Mesendoderm (in vitro differentiated cells): ENCODE results near the gene PLEKHN1.
A peak's percentile ranks its signal among the peaks of the same experiment; 100 is the strongest.

Source experiments
- DNase-seq: peaks from one replicate; pipeline ENCODE4 v3.0.0; 2013
- H2AK5ac ChIP-seq: 2 replicates; pipeline ENCODE4 v1.6.1; 2013; ENCODE audit warnings: low read length, inconsistent platforms
- H2BK120ac ChIP-seq: 2 replicates; pipeline ENCODE4 v1.6.1; 2013; ENCODE audit warnings: low read depth, mild to moderate bottlenecking, low read length, moderate library complexity, mixed read lengths
- H2BK15ac ChIP-seq: replicated peaks from 2 replicates; pipeline ENCODE4 v1.6.1; 2013; ENCODE audit warnings: low read depth, mild to moderate bottlenecking, moderate library complexity
- H2BK5ac ChIP-seq: 2 replicates; pipeline ENCODE4 v1.6.1; 2013; ENCODE audit warnings: low read length, inconsistent platforms
- H3K18ac ChIP-seq: 2 replicates; pipeline ENCODE4 v1.6.1; 2013; ENCODE audit warnings: mild to moderate bottlenecking, low read length, mixed read lengths
- H3K23ac ChIP-seq: one replicate; pipeline ENCODE4 v1.6.1; 2013; ENCODE audit warnings: low read length
- H3K27ac ChIP-seq: 2 replicates; pipeline ENCODE4 v1.5.1; 2013; ENCODE audit warnings: low read depth, mild to moderate bottlenecking, inconsistent platforms, low read length, moderate library complexity
- H3K27me3 ChIP-seq: 2 replicates; pipeline ENCODE4 v1.6.1; 2013; ENCODE audit warnings: low read length, control low read depth, mild to moderate bottlenecking, inconsistent platforms; ENCODE audit not compliant: insufficient read depth, poor library complexity
- H3K36me3 ChIP-seq: 2 replicates; pipeline ENCODE4 v1.6.1; 2013; ENCODE audit warnings: low read length, inconsistent platforms; ENCODE audit not compliant: control insufficient read depth, insufficient read depth
- H3K4ac ChIP-seq: one replicate; pipeline ENCODE4 v1.6.1; 2013; ENCODE audit warnings: low read depth, mild to moderate bottlenecking, low read length, moderate library complexity
- H3K4me1 ChIP-seq: 2 replicates; pipeline ENCODE4 v1.6.1; 2013; ENCODE audit warnings: low read depth, low read length, inconsistent platforms; ENCODE audit not compliant: control insufficient read depth
- H3K4me2 ChIP-seq: 2 replicates; pipeline ENCODE4 v1.6.1; 2013; ENCODE audit warnings: low read length
- H3K4me3 ChIP-seq: 2 replicates; pipeline ENCODE4 v1.5.1; 2013; ENCODE audit warnings: mild to moderate bottlenecking, low read length
- H3K56ac ChIP-seq: one replicate; pipeline ENCODE4 v1.6.1; 2013; ENCODE audit warnings: low read length
- H3K79me1 ChIP-seq: 2 replicates; pipeline ENCODE4 v1.6.1; 2013; ENCODE audit warnings: low read length, inconsistent platforms
- H3K79me2 ChIP-seq: 2 replicates; pipeline ENCODE4 v1.6.1; 2013; ENCODE audit warnings: mild to moderate bottlenecking, low read length; ENCODE audit not compliant: control insufficient read depth, insufficient read depth
- H3K9ac ChIP-seq: 2 replicates; pipeline ENCODE4 v1.6.1; 2013; ENCODE audit warnings: low read length, inconsistent platforms
- H4K5ac ChIP-seq: one replicate; pipeline ENCODE4 v1.6.1; 2013; ENCODE audit warnings: low read length
- H4K8ac ChIP-seq: one replicate; pipeline ENCODE4 v1.6.1; 2013; ENCODE audit warnings: low read depth, mild to moderate bottlenecking, control low read depth, low read length, moderate library complexity
- WGBS: extraction: QIAGEN DNeasy Blood & Tissue Kit; methylation state at CpG from one replicate; pipeline ENCODE4 v1.1.7; 2013; ENCODE audit warnings: low lambda C conversion rate, missing lambda C conversion rate; ENCODE audit not compliant: insufficient coverage; ENCODE audit errors: extremely low coverage; 5-methylcytosine and 5-hydroxymethylcytosine counted together

Gene PLEKHN1

GRCh38 chr1:923991-924655 lies 42.2 kb upstream of the PLEKHN1 start:
- H2BK5ac ChIP-seq: no peak overlapping the region
- peaks cover 7% of the 10 kb centered on the region for H3K27me3 ChIP-seq

GRCh38 chr1:924656-925560 lies 41.4 kb upstream of the PLEKHN1 start:
- no peak overlapping the region for H4K5ac ChIP-seq
- peaks cover 1% of the 10 kb centered on the region for H3K36me3 ChIP-seq
- peak overlapping the region; percentile 75 for H3K4ac ChIP-seq
- no peak overlapping the region for H2AK5ac ChIP-seq
- H2BK5ac ChIP-seq: no peak overlapping the region
- H3K4me2 ChIP-seq: peak overlapping the region; percentile 57
- peaks cover 11% of the 10 kb centered on the region for H3K79me1 ChIP-seq
- H2BK120ac ChIP-seq: no peak overlapping the region
- H3K9ac ChIP-seq: peak overlapping the region; percentile 68
- DNase-seq: peak; percentile 75
- peak overlapping the region; percentile 40 for H3K4me3 ChIP-seq
- WGBS: no CpG with 5 or more reads among the region's 120 CpGs
- peak overlapping the region; percentile 87 for H3K56ac ChIP-seq
- peaks cover 7% of the 10 kb centered on the region for H3K27me3 ChIP-seq
- H3K18ac ChIP-seq: peak overlapping the region; percentile 34
- no peak overlapping the region for H4K8ac ChIP-seq
- no peak overlapping the region for H3K27ac ChIP-seq
- no peaks in the 10 kb centered on the region for H3K79me2 ChIP-seq
- peak overlapping the region; percentile 97 for H3K23ac ChIP-seq
- peaks cover 8% of the 10 kb centered on the region for H3K4me1 ChIP-seq
- H2BK15ac ChIP-seq: no peak overlapping the region

More at GRCh38 chr1:923991-924655, 42.2 kb upstream of the PLEKHN1 start:
- H3K79me2 ChIP-seq: no peaks in the 10 kb centered on the region
- WGBS: no CpG with 5 or more reads among the region's 98 CpGs
- peak overlapping the region; percentile 97 for H3K23ac ChIP-seq
- peak overlapping the region; percentile 40 for H3K4me3 ChIP-seq
- no peak overlapping the region for H2AK5ac ChIP-seq
- peaks cover 8% of the 10 kb centered on the region for H3K4me1 ChIP-seq
- peak overlapping the region; percentile 68 for H3K9ac ChIP-seq
- H3K56ac ChIP-seq: peak overlapping the region; percentile 87
- DNase-seq: no peak
- peak overlapping the region; percentile 75 for H3K4ac ChIP-seq
- no peak overlapping the region for H4K5ac ChIP-seq
- peaks cover 11% of the 10 kb centered on the region for H3K79me1 ChIP-seq
- peak overlapping the region; percentile 38 for H3K4me2 ChIP-seq
- H3K36me3 ChIP-seq: peaks cover 1% of the 10 kb centered on the region
- no peak overlapping the region for H4K8ac ChIP-seq
- no peak overlapping the region for H2BK120ac ChIP-seq
- peak overlapping the region; percentile 26 for H3K18ac ChIP-seq
- no peak overlapping the region for H2BK15ac ChIP-seq
- no peak overlapping the region for H3K27ac ChIP-seq

GRCh38 chr1:925561-926421 lies 40.5 kb upstream of the PLEKHN1 start:
- peak overlapping the region; percentile 68 for H3K9ac ChIP-seq
- peak overlapping the region; percentile 75 for H3K4ac ChIP-seq
- peak overlapping the region; percentile 55 for H3K4me3 ChIP-seq
- peaks cover 7% of the 10 kb centered on the region for H3K27me3 ChIP-seq
- no peak for DNase-seq
- H2AK5ac ChIP-seq: no peak overlapping the region
- H3K56ac ChIP-seq: peak overlapping the region; percentile 87
- peaks cover 11% of the 10 kb centered on the region for H3K79me1 ChIP-seq
- peaks cover 8% of the 10 kb centered on the region for H3K4me1 ChIP-seq
- H4K8ac ChIP-seq: no peak overlapping the region
- no peak overlapping the region for H2BK120ac ChIP-seq
- H3K23ac ChIP-seq: no peak overlapping the region
- H3K79me2 ChIP-seq: no peaks in the 10 kb centered on the region
- no peak overlapping the region for H2BK5ac ChIP-seq
- H3K18ac ChIP-seq: no peak overlapping the region
- no peak overlapping the region for H3K27ac ChIP-seq
- H4K5ac ChIP-seq: no peak overlapping the region
- H3K4me2 ChIP-seq: peak overlapping the region; percentile 73
- no CpG with 5 or more reads among the region's 65 CpGs for WGBS
- H2BK15ac ChIP-seq: no peak overlapping the region
- H3K36me3 ChIP-seq: peaks cover 3% of the 10 kb centered on the region

- Histone ChIP-seq H3K4me2 (no peak overlapping the region), H3K23ac (no peak overlapping the region), H2BK15ac (no peak overlapping the region), H2BK120ac (no peak overlapping the region), H3K9ac (no peak overlapping the region), H3K4me1 (peaks cover 9% of the 10 kb centered on the region), H3K56ac (no peak overlapping the region), H3K4ac (no peak overlapping the region), H3K79me1 (peaks cover 9% of the 10 kb centered on the region), H3K36me3 (peaks cover 2% of the 10 kb centered on the region), H3K4me3 (no peak overlapping the region), H2AK5ac (no peak overlapping the region), H4K8ac (no peak overlapping the region), H3K79me2 (no peaks in the 10 kb centered on the region), H4K5ac (no peak overlapping the region), H3K27ac (no peak overlapping the region), H2BK5ac (no peak overlapping the region), H3K27me3 (peaks cover 7% of the 10 kb centered on the region), H3K18ac (no peak overlapping the region)
- no peak for DNase-seq
- no CpG with 5 or more reads among the region's 9 CpGs for WGBS
These were observed 39.0 kb upstream of the PLEKHN1 start for GRCh38 chr1:927234-927633.

GRCh38 chr1:927748-928147 lies 38.5 kb upstream of the PLEKHN1 start:
- Histone ChIP-seq H3K79me1 (peaks cover 9% of the 10 kb centered on the region), H3K18ac (no peak overlapping the region), H3K56ac (no peak overlapping the region), H3K36me3 (peaks cover 2% of the 10 kb centered on the region), H2BK5ac (no peak overlapping the region), H3K79me2 (no peaks in the 10 kb centered on the region), H3K4ac (no peak overlapping the region), H2BK15ac (no peak overlapping the region), H3K27ac (no peak overlapping the region), H3K9ac (no peak overlapping the region), H3K4me2 (no peak overlapping the region), H4K8ac (no peak overlapping the region), H4K5ac (no peak overlapping the region), H2BK120ac (no peak overlapping the region), H3K4me1 (peaks cover 9% of the 10 kb centered on the region), H2AK5ac (no peak overlapping the region), H3K27me3 (peaks cover 7% of the 10 kb centered on the region), H3K23ac (no peak overlapping the region), H3K4me3 (no peak overlapping the region)
- no peak for DNase-seq
- WGBS: no CpG with 5 or more reads among the region's 10 CpGs
